Motor neuron (in vitro differentiated cells): ENCODE data around the gene LINGO1. TPM values are rescaled to one million over a fixed set of nuclear protein-coding genes. Genes with fewer than 3 reads are reported as not detected.

ENCODE experiments used
- ATAC-seq, 8 experiments: fragments of 200-7000 bp; cut with Tn5 transposase; replicated peaks in 6 of 8; 2 replicates each; pipeline ENCODE4 v1.8.0; 2021; ENCODE audit warnings: mild to moderate bottlenecking in 8 of 8, moderate library complexity in 8 of 8
- H3K27ac ChIP-seq, 2 donors: fragments of 250-450 bp; sonication (Bioruptor Pico); 2 replicates each; pipeline ENCODE4 v1.9.0; 2021; ENCODE audit warnings: antibody characterized with exemption in 2 of 2, mild to moderate bottlenecking in 2 of 2, moderate library complexity in 1 of 2
- H3K4me1 ChIP-seq, 2 donors: fragments of 250-450 bp; sonication (Bioruptor Pico); replicated peaks in 1 of 2; 2 replicates each; pipeline ENCODE4 v1.6.1; 2021; ENCODE audit warnings: antibody characterized with exemption in 2 of 2, mild to moderate bottlenecking in 2 of 2, moderate library complexity in 1 of 2
- H3K4me3 ChIP-seq, 5 donors: fragments of 250-450 bp; sonication (Bioruptor Pico); 2 replicates each; pipeline ENCODE4 v1.9.0; 2021; ENCODE audit warnings: antibody characterized with exemption in 5 of 5, mild to moderate bottlenecking in 5 of 5, moderate library complexity in 4 of 5
- WGBS, 10 experiments: fragments of 450-650 bp; shearing (Covaris generic); methylation state at CpG; one replicate each; pipeline ENCODE4 v1.0.0; 2022; 5-methylcytosine and 5-hydroxymethylcytosine counted together
- in situ Hi-C, 9 experiments: fragments of 400-800 bp; cut with MboI; loops; one replicate each; pipeline ENCODE4 v1.15.0; 2021; ENCODE audit warnings: low sequenced_read_pairs in 9 of 9, low pct_unique_long_range_greater_than_20kb in 2 of 9; ENCODE audit not compliant: unreplicated experiment in 9 of 9
- total RNA-seq, 8 experiments: library from RNA; unstranded; fragments of 300-600 nt; gene quantifications; 2 replicates each; pipeline versions ENCODE4 v1.2.3 to v1.2.4, GENCODE V29; 2022

LINGO1 gene
- 10 to 100 TPM in 5 of 8 experiments, 1 to 10 TPM in 3; 1.6 to 78.0 (median 26.6) TPM for total RNA-seq

GRCh38 chr15:77632534-77633133 is at the start of gene LINGO1:
Gene LINGO1 (minus strand): TSS chr15:77632912. CDS start chr15:77632315, 597 bp downstream.
- in situ Hi-C loops, result loop anchor here in 8 of 9 experiments (25.0 kb wide), 2 partner anchors 180 to 520 kb away; no protein-coding TSS in a partner anchor
- H3K4me1 ChIP-seq, result peaks cover 16 to 34% of the 10 kb centered on the region in 2 donors
- no CpG with 5 or more reads among the region's 88 CpGs for WGBS, 10 experiments

GRCh38 chr15:77681362-77681761 is 48.6 kb upstream of the LINGO1 start:
- H3K27ac ChIP-seq, result no peak overlapping the region
- ATAC-seq, result peak in 4 of 8 experiments; percentile 46 to 83 (median 70)
- in situ Hi-C loops, result no loop called here
- H3K4me3 ChIP-seq, result no peak overlapping the region
- WGBS, 10 experiments, result 0 to 40% (median 20%) methylated on average over 1 to 2 of the region's 2 CpGs; no CpG with 5 or more reads in 6 of the 10 experiments
- peaks cover 9 to 20% of the 10 kb centered on the region in 2 donors for H3K4me1 ChIP-seq

More at GRCh38 chr15:77632534-77633133, at the start of gene LINGO1:
- Histone ChIP-seq H3K4me3 (peak within 1 kb of the TSS; percentile 57 to 97 (median 86)), H3K27ac (peak within 1 kb of the TSS; percentile 92 to 95)
- ATAC-seq, result peak; percentile 8 to 48 (median 30)

- Histone ChIP-seq H3K27ac (no peak overlapping the region), H3K4me3 (no peak overlapping the region), H3K4me1 (peaks cover 6 to 12% of the 10 kb centered on the region in 2 donors)
- in situ Hi-C loops, result no loop called here
- no peak for ATAC-seq
- WGBS, 10 experiments, result 12 to 92% (median 78%) methylated on average over 1 to 10 of the region's 18 CpGs; no CpG with 5 or more reads in 4 of the 10 experiments
Observed at GRCh38 chr15:77676569-77677375, 44.1 kb upstream of the LINGO1 start.

GRCh38 chr15:77675806-77676415 is 43.2 kb upstream of the LINGO1 start:
- peak in 1 of 8 experiments; percentile 25 for ATAC-seq
- in situ Hi-C loops, result no loop called here
- Histone ChIP-seq H3K4me1 (peaks cover 3 to 4% of the 10 kb centered on the region in 2 donors), H3K4me3 (no peak overlapping the region), H3K27ac (no peak overlapping the region)
- 0 to 100% (median 78%) methylated on average over 1 to 5 of the region's 5 CpGs; no CpG with 5 or more reads in 4 of the 10 experiments for WGBS, 10 experiments

- no peak overlapping the region for H3K4me3 ChIP-seq
- WGBS, 10 experiments, result 20 to 100% (median 79%) methylated on average over 1 to 7 of the region's 7 CpGs
- in situ Hi-C loops, result no loop called here
- no peak overlapping the region for H3K27ac ChIP-seq
- peaks cover 0 to 3% of the 10 kb centered on the region in 2 donors for H3K4me1 ChIP-seq
- ATAC-seq, result no peak
Observed at GRCh38 chr15:77674327-77674726, 41.6 kb upstream of the LINGO1 start.

- 0 to 87% (median 0%) methylated on average over 1 to 3 of the region's 5 CpGs; no CpG with 5 or more reads in 7 of the 10 experiments for WGBS, 10 experiments
- peak in 2 of 8 experiments; percentile 87 to 97 for ATAC-seq
- Histone ChIP-seq H3K27ac (no peak overlapping the region), H3K4me1 (peaks cover 2 to 3% of the 10 kb centered on the region in 2 donors), H3K4me3 (no peak overlapping the region)
- in situ Hi-C loops, result no loop called here
Observed at GRCh38 chr15:77673866-77674265, 41.2 kb upstream of the LINGO1 start.

GRCh38 chr15:77672135-77672534 is 39.4 kb upstream of the LINGO1 start:
- Histone ChIP-seq H3K27ac (no peak overlapping the region), H3K4me3 (no peak overlapping the region), H3K4me1 (peaks cover 12 to 16% of the 10 kb centered on the region in 2 donors)
- ATAC-seq, result no peak
- WGBS, 10 experiments, result 10% methylated on average over 2 of the region's 7 CpGs; no CpG with 5 or more reads in 9 of the 10 experiments
- in situ Hi-C loops, result no loop called here

GRCh38 chr15:77671362-77672056 is 38.8 kb upstream of the LINGO1 start:
- 0 to 83% (median 74%) methylated on average over 1 to 5 of the region's 13 CpGs; no CpG with 5 or more reads in 3 of the 10 experiments for WGBS, 10 experiments
- Histone ChIP-seq H3K4me1 (peaks cover 16 to 22% of the 10 kb centered on the region in 2 donors), H3K4me3 (no peak overlapping the region), H3K27ac (no peak overlapping the region)
- ATAC-seq, result no peak
- in situ Hi-C loops, result no loop called here

- peaks cover 20 to 29% of the 10 kb centered on the region in 2 donors for H3K4me1 ChIP-seq
- no peak for ATAC-seq
- in situ Hi-C loops, result no loop called here
- no peak overlapping the region for H3K27ac ChIP-seq
- H3K4me3 ChIP-seq, result no peak overlapping the region
- WGBS, 10 experiments, result 60 to 100% (median 80%) methylated on average over 1 of the region's 5 CpGs; no CpG with 5 or more reads in 7 of the 10 experiments
Observed at GRCh38 chr15:77670558-77671361, 38.0 kb upstream of the LINGO1 start.

- WGBS, 10 experiments, result 10 to 94% (median 67%) methylated on average over 2 to 4 of the region's 4 CpGs; no CpG with 5 or more reads in 1 of the 10 experiments
- peak in 1 of 8 experiments; percentile 10 for ATAC-seq
- Histone ChIP-seq H3K4me1 (peaks cover 21 to 30% of the 10 kb centered on the region in 2 donors), H3K4me3 (no peak overlapping the region), H3K27ac (no peak overlapping the region)
- in situ Hi-C loops, result no loop called here
Observed at GRCh38 chr15:77669896-77670295, 37.2 kb upstream of the LINGO1 start.

- 0 to 63% (median 13%) methylated on average over 1 to 4 of the region's 11 CpGs; no CpG with 5 or more reads in 3 of the 10 experiments for WGBS, 10 experiments
- peak overlapping the region in 1 of 2 donors; percentile 64 for H3K27ac ChIP-seq
- no peak overlapping the region for H3K4me3 ChIP-seq
Observed at GRCh38 chr15:77667338-77668234, 34.9 kb upstream of the LINGO1 start.

More at GRCh38 chr15:77667338-77668234, 34.9 kb upstream of the LINGO1 start:
- H3K4me1 ChIP-seq, result peaks cover 44 to 51% of the 10 kb centered on the region in 2 donors
- ATAC-seq, result peak in 5 of 8 experiments; percentile 4 to 78 (median 66)
- in situ Hi-C loops, result no loop called here
